Lung (tissue), 12 donors: ENCODE measurements around the gene FIGNL1. TPM values are rescaled to one million over a fixed set of nuclear protein-coding genes. Genes with fewer than 3 reads are reported as not detected.

Experiments used
- ATAC-seq: fragments of 200-7000 bp; cut with Tn5 transposase; one replicate; pipeline ENCODE4 v1.9.1; 2020; ENCODE audit warnings: moderate number of reproducible peaks; ENCODE audit not compliant: insufficient read depth, low FRiP score
- DNase-seq, 3 donors: peaks; one replicate each; pipeline ENCODE4 v3.0.0-alpha.2; 2013 to 2017
- H3K27ac ChIP-seq, 2 donors: one replicate each; pipeline ENCODE4 v1.5.1; 2013; ENCODE audit warnings: mild to moderate bottlenecking in 2 of 2, moderate library complexity in 2 of 2, control low read depth in 1 of 2, inconsistent platforms in 1 of 2, low read depth in 1 of 2, low read length in 1 of 2
- H3K27me3 ChIP-seq, 3 donors: one replicate each; pipeline ENCODE4 v1.5.1; 2013; ENCODE audit warnings: low read length in 2 of 3; ENCODE audit not compliant: control insufficient read depth in 3 of 3, insufficient read depth in 3 of 3
- H3K36me3 ChIP-seq, 4 donors: one replicate each; pipeline ENCODE4 v1.5.1; 2013; ENCODE audit warnings: low read length in 4 of 4, mild to moderate bottlenecking in 1 of 4, moderate library complexity in 1 of 4; ENCODE audit not compliant: control insufficient read depth in 4 of 4, insufficient read depth in 4 of 4
- H3K4me1 ChIP-seq, 5 donors: one replicate each; pipeline ENCODE4 v1.5.1; 2013; ENCODE audit warnings: low read length in 5 of 5, mild to moderate bottlenecking in 2 of 5, moderate library complexity in 1 of 5; ENCODE audit not compliant: control insufficient read depth in 5 of 5, insufficient read depth in 5 of 5
- H3K4me3 ChIP-seq: one replicate; pipeline ENCODE4 v1.5.1; 2013; ENCODE audit warnings: mild to moderate bottlenecking, control low read depth, moderate library complexity
- H3K9ac ChIP-seq, 2 donors: one replicate each; pipeline ENCODE4 v1.5.1; 2013; ENCODE audit warnings: low read length in 2 of 2, control low read depth in 1 of 2; ENCODE audit not compliant: insufficient read depth in 1 of 2
- H3K9me3 ChIP-seq, 4 donors: one replicate each; pipeline ENCODE4 v1.5.1; 2013; ENCODE audit warnings: low read length in 3 of 4, mild to moderate bottlenecking in 1 of 4, moderate library complexity in 1 of 4; ENCODE audit not compliant: control insufficient read depth in 4 of 4, insufficient read depth in 3 of 4
- WGBS, 2 donors: extraction: QIAGEN DNeasy Blood & Tissue Kit; methylation state at CpG; one replicate each; pipeline ENCODE4 v1.1.7; 2013; 5-methylcytosine and 5-hydroxymethylcytosine counted together
- polyA plus RNA-seq, 2 donors: library from polyadenylated mRNA; stranded (reverse); fragments of 200-250 nt; gene quantifications; one replicate each; pipeline ENCODE4 v1.2.1, GENCODE V29; 2013
- total RNA-seq, 2 donors: library from RNA; depleted of rRNA in 1 of 2; stranded (reverse); fragments of >200 nt in 1 of 2; gene quantifications; one replicate each; pipeline ENCODE4 v1.2.1, GENCODE V29; 2014 to 2021
- TF ChIP-seq, protein P1 (sequence below): IDR thresholded peaks from 2 replicates; pipeline ENCODE4 v1.5.1; 2012; ENCODE audit warnings: mild to moderate bottlenecking; ENCODE audit errors: control extremely low read depth, extremely low read depth
- donor health status: control.
- donor health status: control.
- donor health status: Bipolar disorder and iron deficiency.
- donor health status: healthy.
- donor health status: DM: yes; HTN: yes; CAD: no.

The FIGNL1 gene
- total and polyA plus RNA-seq, 4 donors = 3.0 to 17.0 (median 6.2) TPM

DNA sequence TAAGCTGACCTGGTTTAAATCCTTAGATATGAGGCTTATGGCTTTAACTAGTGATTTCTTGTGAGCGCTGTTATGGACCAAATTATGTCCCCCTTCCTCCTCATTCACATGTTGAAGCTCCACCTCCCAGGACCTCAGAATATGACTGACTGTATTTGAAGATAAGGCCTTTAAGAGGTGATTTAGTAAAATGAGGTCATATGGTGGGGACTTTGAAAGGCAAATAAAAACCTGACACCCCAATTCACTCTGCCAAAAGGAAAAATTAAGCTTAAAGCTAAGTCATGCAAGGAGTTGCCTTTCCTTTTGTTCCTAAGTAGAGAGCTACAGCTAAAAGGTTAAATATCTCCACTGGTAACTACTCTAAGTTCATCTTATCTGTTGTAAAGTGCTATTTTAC is 36.4 kb upstream of the FIGNL1 start:
- TF ChIP-seq, protein P1, sequence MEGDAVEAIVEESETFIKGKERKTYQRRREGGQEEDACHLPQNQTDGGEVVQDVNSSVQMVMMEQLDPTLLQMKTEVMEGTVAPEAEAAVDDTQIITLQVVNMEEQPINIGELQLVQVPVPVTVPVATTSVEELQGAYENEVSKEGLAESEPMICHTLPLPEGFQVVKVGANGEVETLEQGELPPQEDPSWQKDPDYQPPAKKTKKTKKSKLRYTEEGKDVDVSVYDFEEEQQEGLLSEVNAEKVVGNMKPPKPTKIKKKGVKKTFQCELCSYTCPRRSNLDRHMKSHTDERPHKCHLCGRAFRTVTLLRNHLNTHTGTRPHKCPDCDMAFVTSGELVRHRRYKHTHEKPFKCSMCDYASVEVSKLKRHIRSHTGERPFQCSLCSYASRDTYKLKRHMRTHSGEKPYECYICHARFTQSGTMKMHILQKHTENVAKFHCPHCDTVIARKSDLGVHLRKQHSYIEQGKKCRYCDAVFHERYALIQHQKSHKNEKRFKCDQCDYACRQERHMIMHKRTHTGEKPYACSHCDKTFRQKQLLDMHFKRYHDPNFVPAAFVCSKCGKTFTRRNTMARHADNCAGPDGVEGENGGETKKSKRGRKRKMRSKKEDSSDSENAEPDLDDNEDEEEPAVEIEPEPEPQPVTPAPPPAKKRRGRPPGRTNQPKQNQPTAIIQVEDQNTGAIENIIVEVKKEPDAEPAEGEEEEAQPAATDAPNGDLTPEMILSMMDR = no peak

DNA sequence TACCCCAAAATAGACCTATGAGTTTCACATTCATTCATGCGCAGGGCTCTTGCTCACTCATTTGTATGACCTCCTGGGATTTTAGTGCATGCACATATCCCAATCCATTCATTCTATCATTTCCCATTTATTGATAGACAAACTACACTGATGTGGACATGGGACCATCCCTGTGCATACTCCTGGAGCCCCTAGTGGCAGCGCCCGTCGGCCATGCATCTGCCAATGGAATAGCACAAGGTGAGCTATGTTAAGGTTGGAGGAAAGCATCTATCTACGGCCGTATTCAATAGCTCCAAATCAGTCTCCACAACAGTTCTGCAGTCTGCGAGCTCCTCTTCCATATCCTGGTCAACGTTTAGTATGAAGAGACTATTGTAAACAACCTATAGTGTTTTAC is 31.7 kb upstream of the FIGNL1 start:
- H3K27me3 ChIP-seq = no peaks in the 10 kb centered on the region
- no peaks in the 10 kb centered on the region for H3K9me3 ChIP-seq
- H3K36me3 ChIP-seq = no peaks in the 10 kb centered on the region
- DNase-seq (no peak), ATAC-seq (no peak)
- H3K9ac ChIP-seq = no peak overlapping the region
- no peak overlapping the region for H3K27ac ChIP-seq
- no peaks in the 10 kb centered on the region for H3K4me1 ChIP-seq
- 86 to 88% methylated on average over 8 of the region's 8 CpGs for WGBS, 2 donors
- TF ChIP-seq, protein P1 = no peak
- H3K4me3 ChIP-seq = no peak overlapping the region

More for the DNA sequence above, 36.4 kb upstream of the FIGNL1 start:
- DNase-seq (no peak), ATAC-seq (no peak)
- no peaks in the 10 kb centered on the region for H3K9me3 ChIP-seq
- H3K4me3 ChIP-seq = no peak overlapping the region
- no peak overlapping the region for H3K27ac ChIP-seq
- WGBS, 2 donors = 95 to 96% methylated on average over 1 of the region's 1 CpG
- no peaks in the 10 kb centered on the region for H3K4me1 ChIP-seq
- H3K9ac ChIP-seq = no peak overlapping the region
- H3K27me3 ChIP-seq = no peaks in the 10 kb centered on the region
- H3K36me3 ChIP-seq = no peaks in the 10 kb centered on the region

DNA sequence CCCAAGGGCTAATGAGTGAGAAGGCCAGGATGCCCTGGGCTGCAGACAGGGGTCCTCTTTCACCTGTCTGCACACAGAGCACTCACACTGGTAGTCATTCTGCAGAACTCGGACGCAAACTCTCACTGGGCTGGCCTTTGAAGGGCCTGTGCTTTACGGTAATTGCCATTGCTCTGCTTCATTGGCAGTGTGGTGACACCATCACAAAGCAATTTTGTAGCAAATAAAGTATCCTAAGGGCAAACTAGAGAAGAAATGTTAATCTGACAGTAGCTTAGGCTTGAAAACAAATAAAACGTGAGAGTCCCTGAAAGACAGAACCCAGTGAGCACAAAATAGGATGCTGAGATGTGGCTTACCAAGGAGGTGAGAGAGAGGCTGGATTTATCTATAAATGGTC is 30.6 kb upstream of the FIGNL1 start:
- H3K4me1 ChIP-seq = no peaks in the 10 kb centered on the region
- no peaks in the 10 kb centered on the region for H3K27me3 ChIP-seq
- TF ChIP-seq, protein P1 = no peak
- H3K27ac ChIP-seq = no peak overlapping the region
- no peak overlapping the region for H3K4me3 ChIP-seq
- H3K9me3 ChIP-seq = no peaks in the 10 kb centered on the region
- DNase-seq (no peak), ATAC-seq (no peak)
- WGBS, 2 donors = 45 to 78% methylated on average over 4 of the region's 4 CpGs
- no peak overlapping the region for H3K9ac ChIP-seq
- H3K36me3 ChIP-seq = no peaks in the 10 kb centered on the region

DNA sequence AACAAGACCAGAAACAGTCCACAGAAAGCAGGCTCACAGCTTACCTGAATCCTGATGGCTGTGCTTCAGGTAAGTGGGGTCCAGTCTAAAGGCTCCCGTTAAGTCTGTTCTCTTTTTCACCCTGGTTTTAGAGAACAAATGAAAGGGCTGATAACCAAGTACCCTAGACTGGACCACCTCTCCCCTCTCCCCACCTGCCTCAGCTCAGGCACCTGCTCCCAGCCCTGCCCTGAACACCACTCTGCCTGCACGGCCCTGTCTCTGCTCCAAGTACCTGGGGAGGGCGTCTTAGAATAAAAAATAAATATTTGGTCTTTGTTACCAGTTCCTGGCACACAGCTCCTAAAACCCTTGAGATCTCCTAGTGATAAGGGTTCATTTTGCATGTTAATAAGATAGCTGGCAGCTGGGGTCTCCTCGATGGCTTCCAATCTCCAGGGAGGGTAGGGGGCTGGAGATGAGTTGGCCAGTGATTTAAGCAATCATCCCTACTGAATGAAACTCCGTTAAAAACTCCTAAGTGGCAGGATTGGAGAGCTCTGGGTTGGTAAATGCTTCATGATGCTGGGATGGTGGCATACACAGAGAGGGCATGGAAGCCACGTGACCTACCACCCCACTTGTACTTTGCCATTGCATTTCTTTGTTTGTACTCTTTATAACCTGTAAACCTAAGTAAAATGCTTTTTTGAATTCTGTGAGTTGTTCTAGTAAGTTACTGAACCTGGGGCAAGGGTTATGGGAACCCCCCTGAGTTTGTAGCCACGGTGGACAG is 29.8 kb upstream of the FIGNL1 start:
- WGBS, 2 donors = 66 to 82% methylated on average over 7 of the region's 7 CpGs
- Histone ChIP-seq H3K4me3 (no peak overlapping the region), H3K36me3 (no peaks in the 10 kb centered on the region), H3K27ac (no peak overlapping the region), H3K27me3 (no peaks in the 10 kb centered on the region), H3K9me3 (no peaks in the 10 kb centered on the region), H3K4me1 (peaks cover 0 to 1% (median 0%) of the 10 kb centered on the region in 5 donors), H3K9ac (no peak overlapping the region)
- ATAC-seq (peak; percentile 31), DNase-seq (peak in 1 of 3 donors; percentile 30)
- TF ChIP-seq, protein P1 = no peak
